ENCODE data around the gene NBAS.

Gene NBAS

GRCh38 chr2:15271276-15271675 lies 289.9 kb downstream of the NBAS start:
- Histone ChIP-seq H3F3A (ENCODE audit: insufficient read depth) (no peaks in the 10 kb centered on the region), H4K20me1 (ENCODE audit: low read depth, low read length) (no peaks in the 10 kb centered on the region), H3K36me3 (ENCODE audit: low read length) (no peaks in the 10 kb centered on the region), H2AFZ (ENCODE audit: low read depth, low read length, severe bottlenecking) (no peak overlapping the region), H3K4me2 (ENCODE audit: low read depth, low read length, poor library complexity, severe bottlenecking) (no peak overlapping the region), H3K9me2 (replicated peaks; ENCODE audit: insufficient read depth, low read length) (no peaks in the 10 kb centered on the region), H3K79me2 (ENCODE audit: insufficient read depth, low read length) (no peaks in the 10 kb centered on the region), H3K27me3 (ENCODE audit: low read length) (no peaks in the 10 kb centered on the region), H3K9ac (ENCODE audit: low read length) (no peak overlapping the region), H3K4me3 (ENCODE audit: insufficient read depth, low read length, poor library complexity, severe bottlenecking) (no peak overlapping the region), H3K9me3 (ENCODE audit: insufficient read depth, low read length) (no peaks in the 10 kb centered on the region), H3K27ac (ENCODE audit: low read depth, low read length) (no peak overlapping the region)
- no peak for TF ChIP-seq EZH2phosphoT487 (conservative IDR thresholded peaks at IDR 0.05; ENCODE audit: low read length)
- TF ChIP-seq, protein P1, sequence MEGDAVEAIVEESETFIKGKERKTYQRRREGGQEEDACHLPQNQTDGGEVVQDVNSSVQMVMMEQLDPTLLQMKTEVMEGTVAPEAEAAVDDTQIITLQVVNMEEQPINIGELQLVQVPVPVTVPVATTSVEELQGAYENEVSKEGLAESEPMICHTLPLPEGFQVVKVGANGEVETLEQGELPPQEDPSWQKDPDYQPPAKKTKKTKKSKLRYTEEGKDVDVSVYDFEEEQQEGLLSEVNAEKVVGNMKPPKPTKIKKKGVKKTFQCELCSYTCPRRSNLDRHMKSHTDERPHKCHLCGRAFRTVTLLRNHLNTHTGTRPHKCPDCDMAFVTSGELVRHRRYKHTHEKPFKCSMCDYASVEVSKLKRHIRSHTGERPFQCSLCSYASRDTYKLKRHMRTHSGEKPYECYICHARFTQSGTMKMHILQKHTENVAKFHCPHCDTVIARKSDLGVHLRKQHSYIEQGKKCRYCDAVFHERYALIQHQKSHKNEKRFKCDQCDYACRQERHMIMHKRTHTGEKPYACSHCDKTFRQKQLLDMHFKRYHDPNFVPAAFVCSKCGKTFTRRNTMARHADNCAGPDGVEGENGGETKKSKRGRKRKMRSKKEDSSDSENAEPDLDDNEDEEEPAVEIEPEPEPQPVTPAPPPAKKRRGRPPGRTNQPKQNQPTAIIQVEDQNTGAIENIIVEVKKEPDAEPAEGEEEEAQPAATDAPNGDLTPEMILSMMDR (IDR thresholded peaks at IDR 0.05; ENCODE audit: insufficient read depth, low read length, poor library complexity, severe bottlenecking) = no peak

- Histone ChIP-seq H3K4me3 (ENCODE audit: insufficient read depth, low read length, poor library complexity, severe bottlenecking) (no peak overlapping the region), H3K36me3 (ENCODE audit: low read length) (no peaks in the 10 kb centered on the region), H3K79me2 (ENCODE audit: insufficient read depth, low read length) (no peaks in the 10 kb centered on the region), H3K9ac (ENCODE audit: low read length) (no peak overlapping the region), H3K27ac (ENCODE audit: low read depth, low read length) (no peak overlapping the region), H3K9me3 (ENCODE audit: insufficient read depth, low read length) (no peaks in the 10 kb centered on the region), H3K9me2 (replicated peaks; ENCODE audit: insufficient read depth, low read length) (no peaks in the 10 kb centered on the region), H3K27me3 (ENCODE audit: low read length) (no peaks in the 10 kb centered on the region), H4K20me1 (ENCODE audit: low read depth, low read length) (no peaks in the 10 kb centered on the region), H2AFZ (ENCODE audit: low read depth, low read length, severe bottlenecking) (no peak overlapping the region), H3K4me2 (ENCODE audit: low read depth, low read length, poor library complexity, severe bottlenecking) (no peak overlapping the region), H3F3A (ENCODE audit: insufficient read depth) (no peaks in the 10 kb centered on the region)
- TF ChIP-seq, protein P1 (IDR thresholded peaks at IDR 0.05; ENCODE audit: insufficient read depth, low read length, poor library complexity, severe bottlenecking) = no peak
- TF ChIP-seq EZH2phosphoT487 (conservative IDR thresholded peaks at IDR 0.05; ENCODE audit: low read length) = no peak
These were observed 292.1 kb downstream of the NBAS start for GRCh38 chr2:15269043-15269442.

- Histone ChIP-seq H3K9ac (ENCODE audit: low read length) (no peak overlapping the region), H3K4me3 (ENCODE audit: insufficient read depth, low read length, poor library complexity, severe bottlenecking) (no peak overlapping the region), H3K27me3 (ENCODE audit: low read length) (no peaks in the 10 kb centered on the region), H3K4me2 (ENCODE audit: low read depth, low read length, poor library complexity, severe bottlenecking) (no peak overlapping the region), H3K36me3 (ENCODE audit: low read length) (no peaks in the 10 kb centered on the region), H4K20me1 (ENCODE audit: low read depth, low read length) (no peaks in the 10 kb centered on the region), H3K9me2 (replicated peaks; ENCODE audit: insufficient read depth, low read length) (no peaks in the 10 kb centered on the region), H3F3A (ENCODE audit: insufficient read depth) (no peaks in the 10 kb centered on the region), H3K79me2 (ENCODE audit: insufficient read depth, low read length) (no peaks in the 10 kb centered on the region), H2AFZ (ENCODE audit: low read depth, low read length, severe bottlenecking) (no peak overlapping the region), H3K27ac (ENCODE audit: low read depth, low read length) (no peak overlapping the region), H3K9me3 (ENCODE audit: insufficient read depth, low read length) (no peaks in the 10 kb centered on the region)
- TF ChIP-seq, protein P1 (IDR thresholded peaks at IDR 0.05; ENCODE audit: insufficient read depth, low read length, poor library complexity, severe bottlenecking) = no peak
- TF ChIP-seq EZH2phosphoT487 (conservative IDR thresholded peaks at IDR 0.05; ENCODE audit: low read length) = no peak
These were observed 295.2 kb downstream of the NBAS start for GRCh38 chr2:15265889-15266288.

All from SU-DHL-6 (cell line).